ENCODE results near the gene ANKRD50.

Gene ANKRD50

DNA sequence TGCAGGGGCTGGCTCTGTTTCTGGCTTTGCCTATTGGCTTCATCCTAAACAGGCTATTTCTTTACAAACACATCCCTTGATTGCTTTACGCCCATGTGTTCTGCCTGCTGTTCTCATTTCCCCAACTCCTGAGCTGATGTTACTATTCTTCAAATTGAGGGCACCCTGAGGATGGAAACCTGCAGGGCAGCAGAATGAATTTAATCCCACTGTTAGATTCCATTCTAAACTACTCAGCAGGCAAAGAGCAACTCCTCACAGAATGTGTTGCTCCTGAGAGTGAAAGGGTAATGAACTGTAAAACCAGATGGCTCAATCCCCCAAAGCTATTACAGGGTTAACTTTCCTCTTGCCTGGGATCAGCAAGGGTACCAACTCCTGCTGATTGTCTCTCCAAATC lies 75.7 kb downstream of the ANKRD50 start:
- DNase-seq (ENCODE audit: low read depth) = no peak

GRCh38 chr4:124635331-124635730 lies 77.2 kb downstream of the ANKRD50 start:
- DNase-seq (ENCODE audit: low read depth) = no peak

DNA sequence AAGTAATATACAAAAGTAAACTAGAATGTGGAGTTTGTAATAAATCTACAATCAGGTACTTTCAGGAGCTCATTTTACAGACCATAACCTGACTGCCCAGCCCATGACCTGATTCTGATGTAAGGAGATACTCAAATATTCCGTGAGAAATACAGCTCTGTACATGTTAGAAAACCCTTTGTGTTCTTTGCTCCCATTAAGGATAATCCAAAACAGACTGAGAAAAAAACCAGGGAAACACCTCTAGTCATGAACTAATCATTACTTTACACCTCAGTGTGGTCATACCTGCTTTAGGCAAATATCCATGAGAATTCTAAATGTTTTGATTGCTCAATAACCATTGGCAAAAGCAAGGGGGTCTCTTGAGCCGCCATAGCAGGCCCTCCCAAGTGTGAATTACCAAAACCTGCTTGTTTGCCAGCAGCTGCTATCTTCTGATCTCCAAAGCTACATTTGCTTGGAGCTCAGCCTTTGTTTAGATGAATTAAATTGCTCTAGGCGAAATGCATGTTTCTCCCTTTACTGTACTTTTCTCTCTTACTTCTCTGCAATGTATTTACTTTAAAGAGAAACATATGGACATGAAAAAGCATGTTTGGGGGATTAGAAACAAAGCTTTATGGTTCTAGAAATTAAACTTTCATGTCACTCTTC lies 79.1 kb downstream of the ANKRD50 start:
- DNase-seq (ENCODE audit: low read depth) = no peak

DNA sequence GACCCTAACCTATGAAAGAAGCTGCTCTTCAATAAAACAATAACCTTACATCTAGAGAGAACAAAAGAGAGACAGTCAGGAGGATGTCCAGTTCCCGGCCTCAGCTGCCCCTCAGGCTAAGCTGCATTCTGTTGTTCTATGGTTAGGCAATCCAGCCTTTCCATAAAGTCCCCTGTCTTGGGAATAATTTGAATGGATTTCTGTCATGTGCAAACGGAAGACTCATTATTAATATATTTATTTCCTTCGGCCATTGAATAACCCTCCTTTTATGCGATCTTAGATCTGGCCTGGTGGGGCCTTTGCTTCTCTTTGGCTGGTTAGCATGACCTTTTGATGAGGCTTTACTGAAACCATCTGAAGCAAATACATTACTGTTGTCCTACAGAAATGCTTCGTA lies 80.1 kb downstream of the ANKRD50 start:
- no peak for DNase-seq (ENCODE audit: low read depth)

DNA sequence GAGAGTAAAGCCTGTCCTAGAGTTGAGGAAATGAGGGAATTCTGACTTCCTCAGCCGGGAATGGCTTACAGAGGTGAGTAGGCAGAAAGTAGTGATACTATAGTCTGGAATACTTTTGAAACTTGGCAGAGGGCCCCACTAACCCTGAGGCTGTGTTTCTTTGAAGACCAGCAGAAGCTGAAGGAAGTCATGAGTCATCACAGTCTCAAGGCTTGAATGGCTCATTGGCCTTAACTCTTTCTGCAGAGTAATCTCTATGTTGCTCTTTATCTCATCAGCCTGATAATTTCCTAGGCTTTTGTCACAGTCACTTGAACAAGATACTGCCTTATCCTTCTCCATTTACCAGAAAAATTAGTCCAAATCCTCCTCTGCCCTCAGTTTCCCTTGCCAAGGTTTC lies 80.8 kb downstream of the ANKRD50 start:
- DNase-seq (ENCODE audit: low read depth) = no peak

- DNase-seq (ENCODE audit: low read depth) = no peak
These were observed 82.9 kb downstream of the ANKRD50 start for GRCh38 chr4:124629681-124630080.
